B cell (primary cell): ENCODE measurements around the gene USE1. TPM values are rescaled to one million over a fixed set of nuclear protein-coding genes. Genes with fewer than 3 reads are reported as not detected.

Experiments
- ATAC-seq: fragments of 200-7000 bp; cut with Tn5 transposase; one replicate; pipeline ENCODE4 v1.10.0; 2021; ENCODE audit warnings: low read depth, mild to moderate bottlenecking, moderate number of reproducible peaks, moderate library complexity
- CTCF ChIA-PET: fragments of 350-600 bp; sonication (Branson Sonifier 250); formaldehyde crosslinking; loops from one replicate; lab custom pipeline; 2021; ENCODE audit warnings: antibody characterized with exemption, inconsistent platforms; lab: Charles Lee
- POLR2A ChIA-PET: fragments of 350-600 bp; sonication (Branson Sonifier 250); formaldehyde crosslinking; loops from one replicate; lab custom pipeline; 2021; ENCODE audit warnings: antibody characterized with exemption; lab: Charles Lee
- DNase-seq: peaks from one replicate; pipeline ENCODE4 v3.0.0; 2013
- H2AFZ ChIP-seq: 2 replicates; pipeline ENCODE4 v1.6.1; 2012; ENCODE audit warnings: mild to moderate bottlenecking, low read depth, low read length; ENCODE audit not compliant: insufficient read depth, poor library complexity, severe bottlenecking
- H3K27ac ChIP-seq, 2 donors: 1 replicate in 1 of 2; 2 replicates in 1 of 2; pipeline ENCODE4 v1.5.1; 2012 to 2013; ENCODE audit warnings: low read length in 2 of 2, mild to moderate bottlenecking in 2 of 2, moderate library complexity in 1 of 2
- H3K27me3 ChIP-seq, 4 experiments: fragments of 200-600 bp in 1 of 4; sonication (generic) in 1 of 4; replicated peaks in 1 of 4; 1 replicate in 2 of 4; 2 replicates in 2 of 4; pipeline versions ENCODE4 v1.6.1 to v1.7.0; 2013 to 2016; ENCODE audit warnings: low read length in 3 of 4, mild to moderate bottlenecking in 2 of 4, mixed read lengths in 1 of 4, moderate library complexity in 1 of 4; ENCODE audit not compliant: insufficient read depth in 4 of 4, control insufficient read depth in 3 of 4; ENCODE audit errors: control extremely low read depth in 1 of 4
- H3K36me3 ChIP-seq, 2 experiments: replicated peaks in 1 of 2; 1 replicate in 1 of 2; 2 replicates in 1 of 2; pipeline versions ENCODE4 v1.6.1 to v1.7.1; 2013; ENCODE audit warnings: low read length in 1 of 2; ENCODE audit not compliant: insufficient read depth in 2 of 2, control insufficient read depth in 1 of 2; ENCODE audit errors: control extremely low read depth in 1 of 2, extremely low read depth in 1 of 2
- H3K4me1 ChIP-seq, 2 donors: fragments of 200-600 bp in 1 of 2; sonication (generic) in 1 of 2; 1 replicate in 1 of 2; 2 replicates in 1 of 2; pipeline versions ENCODE4 v1.5.1 to v1.6.1; 2013 to 2017; ENCODE audit warnings: low read length in 2 of 2; ENCODE audit not compliant: control insufficient read depth in 2 of 2, insufficient read depth in 2 of 2
- H3K4me2 ChIP-seq: replicated peaks from 2 replicates; pipeline ENCODE3; 2012; ENCODE audit warnings: mild to moderate bottlenecking, low read depth, low read length; ENCODE audit not compliant: poor library complexity, severe bottlenecking
- H3K4me3 ChIP-seq, 5 experiments: fragments of 200-600 bp in 1 of 5; sonication (generic) in 1 of 5; 1 replicate in 3 of 5; 2 replicates in 2 of 5; pipeline versions ENCODE4 v1.5.1 to v1.7.0; 2011 to 2016; ENCODE audit warnings: low read length in 4 of 5, mild to moderate bottlenecking in 4 of 5, low read depth in 2 of 5, control low read depth in 1 of 5, moderate library complexity in 1 of 5; ENCODE audit not compliant: insufficient read depth in 1 of 5; ENCODE audit errors: control extremely low read depth in 1 of 5, extremely low read depth in 1 of 5
- H3K79me2 ChIP-seq: fragments of 200-600 bp; sonication (generic); one replicate; pipeline ENCODE4 v1.6.0; 2016; ENCODE audit warnings: low read length; ENCODE audit not compliant: control insufficient read depth, insufficient read depth
- H3K9ac ChIP-seq: fragments of 200-600 bp; sonication (generic); 2 replicates; pipeline ENCODE4 v1.6.1; 2017; ENCODE audit warnings: mild to moderate bottlenecking, low read length, moderate library complexity
- H3K9me3 ChIP-seq, 3 donors: one replicate each; pipeline versions ENCODE4 v1.6.1 to v1.7.1; 2013; ENCODE audit warnings: low read length in 2 of 3; ENCODE audit not compliant: control insufficient read depth in 2 of 3, insufficient read depth in 1 of 3; ENCODE audit errors: control extremely low read depth in 1 of 3
- H4K20me1 ChIP-seq: 2 replicates; pipeline ENCODE4 v1.6.0; 2012; ENCODE audit warnings: mild to moderate bottlenecking, low read length; ENCODE audit not compliant: insufficient read depth, control insufficient read depth, poor library complexity, severe bottlenecking
- H3K27ac Mint-ChIP-seq: one replicate; pipeline ENCODE4 v1.8.0; 2021; ENCODE audit warnings: mixed read lengths
- H3K27me3 Mint-ChIP-seq: one replicate; pipeline ENCODE4 v1.8.0; 2021; ENCODE audit warnings: mixed read lengths
- H3K4me1 Mint-ChIP-seq: one replicate; pipeline ENCODE4 v1.8.0; 2021; ENCODE audit warnings: mixed read lengths
- H3K4me3 Mint-ChIP-seq: one replicate; pipeline ENCODE4 v1.8.0; 2021; ENCODE audit warnings: mixed read lengths
- H3K9me3 Mint-ChIP-seq: one replicate; pipeline ENCODE4 v1.8.0; 2022; ENCODE audit warnings: mixed read lengths; ENCODE audit not compliant: insufficient read depth
- CTCF ChIP-seq: fragments of 200-600 bp; IDR thresholded peaks from one replicate; pipeline ENCODE4 v1.8.0; 2022; ENCODE audit warnings: antibody characterized with exemption, mild to moderate bottlenecking
- EZH2 ChIP-seq: IDR thresholded peaks from 2 replicates; pipeline ENCODE4 v1.6.1; 2012; ENCODE audit warnings: borderline replicate concordance, low read depth, mild to moderate bottlenecking, moderate library complexity, low read length; ENCODE audit not compliant: insufficient read depth, poor library complexity, severe bottlenecking
- WGBS: methylation state at CpG from one replicate; pipeline ENCODE4 v1.1.5; 2013; ENCODE audit warnings: missing lambda C conversion rate; ENCODE audit not compliant: insufficient coverage; 5-methylcytosine and 5-hydroxymethylcytosine counted together
- intact Hi-C: fragments of 100-400 bp; cut with micrococcal nuclease; formaldehyde crosslinking; loops from one replicate; pipeline ENCODE4 v1.10.0; 2022
- polyA plus RNA-seq: library from polyadenylated mRNA; depleted of rRNA; stranded (reverse); fragments of >200 nt; gene quantifications from 2 replicates; pipeline ENCODE4 v1.2.3, GENCODE V29; 2012
- total RNA-seq, 2 donors: library from RNA; stranded (reverse); fragments of 120-200 nt in 1 of 2; gene quantifications; 1 replicate in 1 of 2; 2 replicates in 1 of 2; pipeline versions ENCODE4 v1.2.3 to v1.2.4, GENCODE V29; 2013 to 2022

Gene USE1
- total and polyA plus RNA-seq, 2 donors (not counting 1 experiment from before 2014, with no cell fraction given): 48.3 to 49.5 TPM

- peak overlapping the region; percentile 20 for H3K27ac Mint-ChIP-seq
- Histone ChIP-seq H3K79me2 (no peaks in the 10 kb centered on the region), H3K27me3 (no peaks in the 10 kb centered on the region), H3K4me2 (no peak overlapping the region), H3K9ac (no peak overlapping the region), H2AFZ (no peak overlapping the region), H3K36me3 (peaks cover 0 to 52% of the 10 kb centered on the region in 2 experiments), H3K27ac (no peak overlapping the region), H3K4me3 (no peak overlapping the region), H3K9me3 (peaks cover 0 to 6% (median 0%) of the 10 kb centered on the region in 3 donors), H4K20me1 (no peaks in the 10 kb centered on the region), H3K4me1 (peaks cover 10 to 30% of the 10 kb centered on the region in 2 donors)
- DNase-seq: no peak
- H3K9me3 Mint-ChIP-seq: no peaks in the 10 kb centered on the region
- ATAC-seq: no peak
- CTCF ChIA-PET: interaction anchor here (1.0 kb wide), 1 partner anchor 24 kb away, joined by 3 read pairs; no protein-coding TSS in a partner anchor
- H3K27me3 Mint-ChIP-seq: no peaks in the 10 kb centered on the region
- H3K4me3 Mint-ChIP-seq: no peak overlapping the region
- peaks cover 26% of the 10 kb centered on the region for H3K4me1 Mint-ChIP-seq
- POLR2A ChIA-PET: interaction anchor here (1.3 kb wide), 1 partner anchor 14 kb away, joined by 4 read pairs; the partner anchor contains the start of gene OCEL1
- WGBS: 98% methylated on average over 55 of the region's 58 CpGs
- intact Hi-C loops: no loop called here
- TF ChIP-seq CTCF (no peak), EZH2 (no peak)
Measured at GRCh38 chr19:17211547-17212446, 3.4 kb upstream of the USE1 start.

GRCh38 chr19:17213334-17213733, 1.8 kb upstream of the USE1 start:
- Histone ChIP-seq H3K4me2 (no peak overlapping the region), H4K20me1 (no peaks in the 10 kb centered on the region), H3K27me3 (no peaks in the 10 kb centered on the region), H3K36me3 (peaks cover 0 to 55% of the 10 kb centered on the region in 2 experiments), H3K9ac (no peak overlapping the region), H3K4me1 (peaks cover 10 to 30% of the 10 kb centered on the region in 2 donors), H3K27ac (no peak overlapping the region), H3K79me2 (no peaks in the 10 kb centered on the region), H2AFZ (no peak overlapping the region), H3K4me3 (no peak overlapping the region), H3K9me3 (peaks cover 0 to 6% (median 0%) of the 10 kb centered on the region in 3 donors)
- ATAC-seq (no peak), DNase-seq (peak; percentile 14)
- CTCF ChIA-PET: no interaction called here
- H3K27me3 Mint-ChIP-seq: no peaks in the 10 kb centered on the region
- H3K4me1 Mint-ChIP-seq: peaks cover 26% of the 10 kb centered on the region
- no peak for TF ChIP-seq CTCF
- TF ChIP-seq EZH2: no peak
- WGBS: 97% methylated on average over 4 of the region's 5 CpGs
- peak overlapping the region; percentile 37 for H3K27ac Mint-ChIP-seq
- H3K9me3 Mint-ChIP-seq: no peaks in the 10 kb centered on the region
- intact Hi-C loops: no loop called here
- H3K4me3 Mint-ChIP-seq: no peak overlapping the region
- POLR2A ChIA-PET: interaction anchor here (0.7 kb wide), 2 partner anchors 54 to 103 kb away, joined by 3 to 5 read pairs; no protein-coding TSS in a partner anchor
